VCaP (cell line): ENCODE measurements around the gene PAGR1.
A peak's percentile ranks its signal among the peaks of the same experiment; 100 is the strongest.
"Not testable (repeated sequence)": the region's sequence is repeated elsewhere in the genome, so short reads cannot be mapped to it uniquely, and the experiment has no call there.

Experiments
- H3K27ac ChIP-seq: fragments of 450-650 bp; 2 replicates; pipeline ENCODE4 v1.5.1; 2017
- CTCF ChIP-seq: fragments of 450-650 bp; conservative IDR thresholded peaks from 2 replicates; pipeline ENCODE4 v1.5.1; 2017; ENCODE audit warnings: mild to moderate bottlenecking, moderate library complexity

Gene PAGR1

GRCh38 chr16:29775742-29776408, 40.1 kb upstream of the PAGR1 start:
- no peak for TF ChIP-seq CTCF

GRCh38 chr16:29777576-29778350, 38.2 kb upstream of the PAGR1 start, which contains the start of gene ZG16:
Gene ZG16 (plus strand): TSS chr16:29778256. CDS start chr16:29779267, 1,011 bp downstream.
- TF ChIP-seq CTCF, result no peak
- H3K27ac ChIP-seq, result no peak within 1 kb of the TSS

More at GRCh38 chr16:29775742-29776408, 40.1 kb upstream of the PAGR1 start:
- H3K27ac ChIP-seq, result no peak overlapping the region

- TF ChIP-seq CTCF, result no peak
- no peak overlapping the region for H3K27ac ChIP-seq
These were observed 36.5 kb upstream of the PAGR1 start for GRCh38 chr16:29779474-29779873.

- H3K27ac ChIP-seq, result not testable (repeated sequence)
These were observed 32.6 kb upstream of the PAGR1 start for GRCh38 chr16:29783094-29783953.

- TF ChIP-seq CTCF, result no peak
- no peak overlapping the region for H3K27ac ChIP-seq
These were observed 31.8 kb upstream of the PAGR1 start for GRCh38 chr16:29784157-29784556.

- no peak for TF ChIP-seq CTCF
These were observed 31.0 kb upstream of the PAGR1 start for GRCh38 chr16:29784901-29785500.

GRCh38 chr16:29787155-29787554, 28.8 kb upstream of the PAGR1 start:
- not testable (repeated sequence) for H3K27ac ChIP-seq

More at GRCh38 chr16:29784901-29785500, 31.0 kb upstream of the PAGR1 start:
- H3K27ac ChIP-seq, result no peak overlapping the region

GRCh38 chr16:29789775-29790182, 26.2 kb upstream of the PAGR1 start:
- no peak for TF ChIP-seq CTCF
- peak overlapping the region; percentile 92 for H3K27ac ChIP-seq
